Measurements from ENCODE around the gene NAALADL1.
"Not testable (repeated sequence)": the region's sequence is repeated elsewhere in the genome, so short reads cannot be mapped to it uniquely, and the experiment has no call there.

GRCh38 chr11:65023502-65023901 lies 34.9 kb downstream of the NAALADL1 start:
- TF ChIP-seq CTCF, POLR2A (IDR thresholded peaks at IDR 0.05): not testable (repeated sequence)
